ENCODE results near the gene HMCN1.

The HMCN1 gene

DNA sequence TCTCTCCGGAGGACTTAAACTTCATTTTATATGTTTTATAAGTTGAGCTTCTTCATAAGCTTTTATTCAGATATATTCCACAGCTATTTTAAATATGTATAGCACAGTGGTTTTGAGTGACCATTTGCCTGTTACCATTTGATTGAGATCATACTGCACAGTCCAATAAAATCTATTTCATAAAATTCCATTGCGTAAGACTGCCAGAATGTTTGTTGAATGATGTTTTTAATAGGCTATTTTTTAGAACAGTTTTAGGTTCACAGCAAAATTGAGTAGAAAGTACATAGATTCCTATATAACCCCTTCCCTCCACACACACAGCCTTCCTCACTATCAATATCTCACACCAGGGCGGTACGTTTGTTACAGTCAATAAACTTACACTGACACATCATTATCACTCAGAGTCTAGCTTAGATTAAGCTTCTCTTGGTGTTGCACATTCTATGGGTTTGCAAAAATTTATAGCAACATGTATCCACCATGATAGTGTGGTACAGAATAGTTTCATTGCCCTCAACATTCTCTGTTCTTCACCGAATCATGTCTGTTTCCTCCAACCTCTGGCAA, 433.0 kb downstream of the HMCN1 start:
- no peaks in the 10 kb centered on the region for H3F3A ChIP-seq (ENCODE audit: control insufficient read depth, insufficient read depth)
- H3K4me3 ChIP-seq (ENCODE audit: low read length): no peak overlapping the region
- TF ChIP-seq EZH2phosphoT487 (IDR thresholded peaks at IDR 0.05; ENCODE audit: borderline replicate concordance, low read length): no peak
- no peaks in the 10 kb centered on the region for H3K9me2 ChIP-seq (replicated peaks; ENCODE audit: control insufficient read depth, low read length)
- H3K27ac ChIP-seq (ENCODE audit: low read depth, low read length): no peak overlapping the region
- no peaks in the 10 kb centered on the region for H3K27me3 ChIP-seq (ENCODE audit: control insufficient read depth, low read length)
- no peaks in the 10 kb centered on the region for H4K20me1 ChIP-seq (ENCODE audit: control insufficient read depth, insufficient read depth, low read depth, low read length)
- H3K4me2 ChIP-seq (ENCODE audit: low read length): no peak overlapping the region
- no peaks in the 10 kb centered on the region for H3K9me3 ChIP-seq (ENCODE audit: control insufficient read depth, insufficient read depth, low read length)
- H3K4me1 ChIP-seq (ENCODE audit: control insufficient read depth, low read length): no peaks in the 10 kb centered on the region
- H3K36me3 ChIP-seq (ENCODE audit: control insufficient read depth, low read length): no peaks in the 10 kb centered on the region
- no peaks in the 10 kb centered on the region for H3K79me2 ChIP-seq (ENCODE audit: control insufficient read depth, low read length)

DNA sequence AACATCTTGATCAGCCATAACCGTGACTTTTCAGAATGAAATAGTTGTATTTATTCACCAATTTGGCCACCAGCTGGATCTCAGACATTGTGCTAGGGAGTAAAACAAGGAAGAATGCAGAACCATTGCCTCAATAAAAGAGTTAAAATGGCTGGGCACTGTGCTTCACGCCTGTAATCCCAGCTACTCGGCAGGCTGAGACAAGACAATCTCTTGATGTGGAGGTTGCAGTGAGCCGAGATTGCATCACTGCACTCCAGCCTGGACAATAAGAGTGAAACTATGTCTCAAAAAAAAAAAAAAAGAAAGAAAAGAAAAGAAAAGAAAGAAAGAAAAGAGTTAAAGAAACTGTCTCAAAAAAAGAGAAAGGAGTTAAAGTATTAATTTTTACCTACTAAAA, 441.4 kb downstream of the HMCN1 start:
- Histone ChIP-seq H3K4me3 (ENCODE audit: low read length) (no peak overlapping the region), H3K27me3 (ENCODE audit: control insufficient read depth, low read length) (0 out of 2 replicates have a peak, but pooled peaks cover 2% of the 10 kb centered on the region), H3F3A (ENCODE audit: control insufficient read depth, insufficient read depth) (no peaks in the 10 kb centered on the region), H3K4me2 (ENCODE audit: low read length) (no peak overlapping the region), H3K27ac (ENCODE audit: low read depth, low read length) (no peak overlapping the region), H3K9me3 (ENCODE audit: control insufficient read depth, insufficient read depth, low read length) (no peaks in the 10 kb centered on the region), H4K20me1 (ENCODE audit: control insufficient read depth, insufficient read depth, low read depth, low read length) (no peaks in the 10 kb centered on the region), H3K36me3 (ENCODE audit: control insufficient read depth, low read length) (no peaks in the 10 kb centered on the region), H3K4me1 (ENCODE audit: control insufficient read depth, low read length) (no peaks in the 10 kb centered on the region), H3K79me2 (ENCODE audit: control insufficient read depth, low read length) (no peaks in the 10 kb centered on the region), H3K9me2 (replicated peaks; ENCODE audit: control insufficient read depth, low read length) (no peaks in the 10 kb centered on the region)
- TF ChIP-seq EZH2phosphoT487 (IDR thresholded peaks at IDR 0.05; ENCODE audit: borderline replicate concordance, low read length): no peak
- TF ChIP-seq, protein P1, sequence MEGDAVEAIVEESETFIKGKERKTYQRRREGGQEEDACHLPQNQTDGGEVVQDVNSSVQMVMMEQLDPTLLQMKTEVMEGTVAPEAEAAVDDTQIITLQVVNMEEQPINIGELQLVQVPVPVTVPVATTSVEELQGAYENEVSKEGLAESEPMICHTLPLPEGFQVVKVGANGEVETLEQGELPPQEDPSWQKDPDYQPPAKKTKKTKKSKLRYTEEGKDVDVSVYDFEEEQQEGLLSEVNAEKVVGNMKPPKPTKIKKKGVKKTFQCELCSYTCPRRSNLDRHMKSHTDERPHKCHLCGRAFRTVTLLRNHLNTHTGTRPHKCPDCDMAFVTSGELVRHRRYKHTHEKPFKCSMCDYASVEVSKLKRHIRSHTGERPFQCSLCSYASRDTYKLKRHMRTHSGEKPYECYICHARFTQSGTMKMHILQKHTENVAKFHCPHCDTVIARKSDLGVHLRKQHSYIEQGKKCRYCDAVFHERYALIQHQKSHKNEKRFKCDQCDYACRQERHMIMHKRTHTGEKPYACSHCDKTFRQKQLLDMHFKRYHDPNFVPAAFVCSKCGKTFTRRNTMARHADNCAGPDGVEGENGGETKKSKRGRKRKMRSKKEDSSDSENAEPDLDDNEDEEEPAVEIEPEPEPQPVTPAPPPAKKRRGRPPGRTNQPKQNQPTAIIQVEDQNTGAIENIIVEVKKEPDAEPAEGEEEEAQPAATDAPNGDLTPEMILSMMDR (IDR thresholded peaks at IDR 0.05; ENCODE audit: low read depth, low read length, poor library complexity, severe bottlenecking): no peak

DNA sequence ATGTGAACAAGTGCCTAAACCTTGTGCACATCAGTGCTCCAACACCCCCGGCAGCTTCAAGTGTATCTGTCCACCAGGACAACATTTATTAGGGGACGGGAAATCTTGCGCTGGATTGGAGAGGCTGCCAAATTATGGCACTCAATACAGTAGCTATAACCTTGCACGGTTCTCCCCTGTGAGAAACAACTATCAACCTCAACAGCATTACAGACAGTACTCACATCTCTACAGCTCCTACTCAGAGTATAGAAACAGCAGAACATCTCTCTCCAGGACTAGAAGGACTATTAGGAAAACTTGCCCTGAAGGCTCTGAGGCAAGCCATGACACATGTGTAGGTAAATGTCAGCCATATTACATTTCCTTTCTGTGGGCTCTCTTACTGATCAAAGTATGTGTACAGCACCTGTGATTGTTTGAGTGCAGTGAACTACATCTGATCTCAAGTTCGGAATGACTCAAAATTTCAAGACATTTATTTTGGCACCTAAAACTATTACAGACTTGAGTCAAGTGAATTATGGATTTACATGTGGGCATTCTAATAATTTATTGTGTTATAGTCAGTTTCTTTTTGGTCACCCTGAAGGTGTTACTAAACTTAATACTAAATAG, 444.3 kb downstream of the HMCN1 start:
- Histone ChIP-seq H3F3A (ENCODE audit: control insufficient read depth, insufficient read depth) (no peaks in the 10 kb centered on the region), H3K9me3 (ENCODE audit: control insufficient read depth, insufficient read depth, low read length) (no peaks in the 10 kb centered on the region), H3K4me2 (ENCODE audit: low read length) (no peak overlapping the region), H3K36me3 (ENCODE audit: control insufficient read depth, low read length) (no peaks in the 10 kb centered on the region), H3K27ac (ENCODE audit: low read depth, low read length) (no peak overlapping the region), H3K4me3 (ENCODE audit: low read length) (no peak overlapping the region), H3K79me2 (ENCODE audit: control insufficient read depth, low read length) (no peaks in the 10 kb centered on the region), H4K20me1 (ENCODE audit: control insufficient read depth, insufficient read depth, low read depth, low read length) (no peaks in the 10 kb centered on the region), H3K4me1 (ENCODE audit: control insufficient read depth, low read length) (peaks cover under 1% of the 10 kb centered on the region), H3K9me2 (replicated peaks; ENCODE audit: control insufficient read depth, low read length) (no peaks in the 10 kb centered on the region), H3K27me3 (ENCODE audit: control insufficient read depth, low read length) (0 out of 2 replicates have a peak, but pooled peaks cover 2% of the 10 kb centered on the region)
- TF ChIP-seq EZH2phosphoT487 (IDR thresholded peaks at IDR 0.05; ENCODE audit: borderline replicate concordance, low read length): no peak
- TF ChIP-seq, protein P1 (IDR thresholded peaks at IDR 0.05; ENCODE audit: low read depth, low read length, poor library complexity, severe bottlenecking): no peak

DNA sequence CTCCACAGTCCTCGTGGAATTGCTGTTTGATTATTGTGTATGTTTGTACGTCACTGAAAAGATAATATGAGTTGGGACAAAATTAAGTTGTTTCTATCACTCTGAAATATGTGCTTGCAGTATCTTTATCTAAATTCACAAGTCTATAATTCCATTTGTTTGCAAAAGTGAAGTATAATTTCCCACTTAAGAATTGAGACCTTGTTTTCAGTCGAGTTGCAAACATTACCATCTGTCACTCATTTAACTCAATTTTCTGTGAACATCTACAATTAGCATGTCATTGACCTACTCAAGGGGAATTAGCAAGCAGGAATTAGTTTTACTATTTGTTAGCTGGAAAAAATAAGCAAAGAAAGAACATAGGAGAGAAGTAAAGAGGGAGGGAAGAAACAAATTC, 445.0 kb downstream of the HMCN1 start:
- H3K4me2 ChIP-seq (ENCODE audit: low read length): no peak overlapping the region
- no peak overlapping the region for H3K4me3 ChIP-seq (ENCODE audit: low read length)

More for the DNA sequence above, 445.0 kb downstream of the HMCN1 start:
- H3K36me3 ChIP-seq (ENCODE audit: control insufficient read depth, low read length): no peaks in the 10 kb centered on the region
- H4K20me1 ChIP-seq (ENCODE audit: control insufficient read depth, insufficient read depth, low read depth, low read length): no peaks in the 10 kb centered on the region
- no peaks in the 10 kb centered on the region for H3F3A ChIP-seq (ENCODE audit: control insufficient read depth, insufficient read depth)
- H3K4me1 ChIP-seq (ENCODE audit: control insufficient read depth, low read length): peaks cover 7% of the 10 kb centered on the region
- H3K27ac ChIP-seq (ENCODE audit: low read depth, low read length): no peak overlapping the region
- H3K79me2 ChIP-seq (ENCODE audit: control insufficient read depth, low read length): no peaks in the 10 kb centered on the region
- H3K27me3 ChIP-seq (ENCODE audit: control insufficient read depth, low read length): 0 out of 2 replicates have a peak, but pooled peaks cover 2% of the 10 kb centered on the region
- no peak for TF ChIP-seq EZH2phosphoT487 (IDR thresholded peaks at IDR 0.05; ENCODE audit: borderline replicate concordance, low read length)
- TF ChIP-seq, protein P1 (IDR thresholded peaks at IDR 0.05; ENCODE audit: low read depth, low read length, poor library complexity, severe bottlenecking): no peak
- no peaks in the 10 kb centered on the region for H3K9me2 ChIP-seq (replicated peaks; ENCODE audit: control insufficient read depth, low read length)
- H3K9me3 ChIP-seq (ENCODE audit: control insufficient read depth, insufficient read depth, low read length): no peaks in the 10 kb centered on the region

Measured in DOHH2 (cell line).